Limb (tissue), 2 donors: ENCODE results near the gene GPATCH2.
"Not testable (repeated sequence)": the region's sequence is repeated elsewhere in the genome, so short reads cannot be mapped to it uniquely, and the experiment has no call there.

Experiments used
- DNase-seq, 2 donors: peaks; one replicate each; pipeline ENCODE4 v3.0.0-alpha.2; 2016; ENCODE audit errors: extremely low spot score in 2 of 2

GPATCH2 gene

GRCh38 chr1:217584286-217584811 lies 46.5 kb downstream of the GPATCH2 start:
- not testable (repeated sequence) for DNase-seq

- DNase-seq = no peak
These were observed 53.6 kb downstream of the GPATCH2 start for GRCh38 chr1:217577336-217577735.

GRCh38 chr1:217574265-217574949 lies 56.5 kb downstream of the GPATCH2 start:
- no peak for DNase-seq

- DNase-seq = no peak
These were observed 61.9 kb downstream of the GPATCH2 start for GRCh38 chr1:217569021-217569420.

GRCh38 chr1:217568200-217568599 lies 62.7 kb downstream of the GPATCH2 start:
- DNase-seq = no peak

GRCh38 chr1:217564833-217565232 lies 66.1 kb downstream of the GPATCH2 start:
- no peak for DNase-seq

- DNase-seq = no peak
These were observed 66.7 kb downstream of the GPATCH2 start for GRCh38 chr1:217564207-217564606.

- DNase-seq = no peak
These were observed 67.7 kb downstream of the GPATCH2 start for GRCh38 chr1:217563179-217563578.

- DNase-seq = no peak
These were observed 68.5 kb downstream of the GPATCH2 start for GRCh38 chr1:217562229-217562878.

- DNase-seq = no peak
These were observed 69.4 kb downstream of the GPATCH2 start for GRCh38 chr1:217561446-217561845.

- no peak for DNase-seq
These were observed 76.0 kb downstream of the GPATCH2 start for GRCh38 chr1:217554849-217555248.

GRCh38 chr1:217553949-217554509 lies 76.9 kb downstream of the GPATCH2 start:
- DNase-seq = no peak

GRCh38 chr1:217552339-217552951 lies 78.4 kb downstream of the GPATCH2 start:
- no peak for DNase-seq

GRCh38 chr1:217542837-217543236 lies 88.1 kb downstream of the GPATCH2 start:
- DNase-seq = no peak

GRCh38 chr1:217542136-217542777 lies 88.6 kb downstream of the GPATCH2 start:
- DNase-seq = no peak

GRCh38 chr1:217540321-217540720 lies 90.6 kb downstream of the GPATCH2 start:
- DNase-seq = no peak

GRCh38 chr1:217539510-217539909 lies 91.4 kb downstream of the GPATCH2 start:
- DNase-seq = no peak

GRCh38 chr1:217535601-217536377 lies 95.1 kb downstream of the GPATCH2 start:
- DNase-seq = no peak

- no peak for DNase-seq
These were observed 96.3 kb downstream of the GPATCH2 start for GRCh38 chr1:217534566-217534965.

- no peak for DNase-seq
These were observed 102.6 kb downstream of the GPATCH2 start for GRCh38 chr1:217528271-217528670.

- no peak for DNase-seq
These were observed 103.7 kb downstream of the GPATCH2 start for GRCh38 chr1:217527151-217527550.
